Measurements from ENCODE around the gene MFF.
"Not testable (repeated sequence)": the region's sequence is repeated elsewhere in the genome, so short reads cannot be mapped to it uniquely, and the experiment has no call there.

MFF gene

GRCh38 chr2:227378371-227378782 is 53.3 kb downstream of the MFF start:
- no peak for DNase-seq

- DNase-seq = no peak
Measured at GRCh38 chr2:227379095-227379494, 54.0 kb downstream of the MFF start, which contains the start of gene TM4SF20. TM4SF20 (minus strand) TSS chr2:227379306; CDS start chr2:227379268, 38 bp downstream.

GRCh38 chr2:227382241-227382835 is 57.3 kb downstream of the MFF start:
- not testable (repeated sequence) for DNase-seq

GRCh38 chr2:227383686-227384085 is 58.6 kb downstream of the MFF start:
- no peak for DNase-seq

- DNase-seq = no peak
Measured at GRCh38 chr2:227386630-227387029, 61.6 kb downstream of the MFF start.

GRCh38 chr2:227387583-227387982 is 62.5 kb downstream of the MFF start, which contains the start of gene SCYGR1:
SCYGR1 (minus strand) TSS chr2:227387949; CDS start chr2:227387949, 0 bp downstream.
- DNase-seq = not testable (repeated sequence)

GRCh38 chr2:227388537-227389011 is 63.5 kb downstream of the MFF start:
- DNase-seq = no peak

- no peak for DNase-seq
Measured at GRCh38 chr2:227389231-227389630, 64.2 kb downstream of the MFF start.

GRCh38 chr2:227389661-227390060 is 64.6 kb downstream of the MFF start:
- no peak for DNase-seq

GRCh38 chr2:227390468-227391256 is 65.6 kb downstream of the MFF start:
- no peak for DNase-seq

- DNase-seq = no peak
Measured at GRCh38 chr2:227394401-227394800, 69.3 kb downstream of the MFF start.

GRCh38 chr2:227395556-227395955 is 70.5 kb downstream of the MFF start:
- DNase-seq = no peak

GRCh38 chr2:227397562-227397961 is 72.5 kb downstream of the MFF start:
- no peak for DNase-seq

- DNase-seq = no peak
Measured at GRCh38 chr2:227398684-227399670, 73.9 kb downstream of the MFF start.

GRCh38 chr2:227401550-227401949 is 76.5 kb downstream of the MFF start:
- no peak for DNase-seq

- DNase-seq = no peak
Measured at GRCh38 chr2:227402321-227402720, 77.3 kb downstream of the MFF start.

- no peak for DNase-seq
Measured at GRCh38 chr2:227402959-227403358, 77.9 kb downstream of the MFF start.

- DNase-seq = no peak
Measured at GRCh38 chr2:227404585-227405271, 79.7 kb downstream of the MFF start.

- DNase-seq = no peak
Measured at GRCh38 chr2:227406177-227407031, 81.4 kb downstream of the MFF start.
